ENCODE measurements around the gene BUD13.

DNA sequence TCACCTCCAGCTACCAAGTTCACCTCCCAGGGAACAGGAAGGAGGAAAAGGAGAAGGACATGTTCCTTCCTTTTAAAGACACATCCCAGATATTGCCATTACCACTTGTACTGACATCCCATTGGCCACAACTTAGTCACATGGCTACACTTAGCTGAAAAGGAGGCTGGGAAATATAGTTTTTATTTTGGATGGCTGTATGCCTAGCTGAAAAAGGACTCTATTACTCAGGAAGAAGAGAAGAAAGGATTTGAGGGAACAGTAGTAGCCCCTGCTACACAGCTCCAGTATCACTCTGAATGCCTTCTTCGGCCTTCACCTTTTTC, 20.9 kb upstream of the BUD13 start:
- TF ChIP-seq, protein P1, sequence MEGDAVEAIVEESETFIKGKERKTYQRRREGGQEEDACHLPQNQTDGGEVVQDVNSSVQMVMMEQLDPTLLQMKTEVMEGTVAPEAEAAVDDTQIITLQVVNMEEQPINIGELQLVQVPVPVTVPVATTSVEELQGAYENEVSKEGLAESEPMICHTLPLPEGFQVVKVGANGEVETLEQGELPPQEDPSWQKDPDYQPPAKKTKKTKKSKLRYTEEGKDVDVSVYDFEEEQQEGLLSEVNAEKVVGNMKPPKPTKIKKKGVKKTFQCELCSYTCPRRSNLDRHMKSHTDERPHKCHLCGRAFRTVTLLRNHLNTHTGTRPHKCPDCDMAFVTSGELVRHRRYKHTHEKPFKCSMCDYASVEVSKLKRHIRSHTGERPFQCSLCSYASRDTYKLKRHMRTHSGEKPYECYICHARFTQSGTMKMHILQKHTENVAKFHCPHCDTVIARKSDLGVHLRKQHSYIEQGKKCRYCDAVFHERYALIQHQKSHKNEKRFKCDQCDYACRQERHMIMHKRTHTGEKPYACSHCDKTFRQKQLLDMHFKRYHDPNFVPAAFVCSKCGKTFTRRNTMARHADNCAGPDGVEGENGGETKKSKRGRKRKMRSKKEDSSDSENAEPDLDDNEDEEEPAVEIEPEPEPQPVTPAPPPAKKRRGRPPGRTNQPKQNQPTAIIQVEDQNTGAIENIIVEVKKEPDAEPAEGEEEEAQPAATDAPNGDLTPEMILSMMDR (conservative IDR thresholded peaks at IDR 0.05; ENCODE audit: low read length): no peak
- no peak for TF ChIP-seq EZH2phosphoT487 (IDR thresholded peaks at IDR 0.05; ENCODE audit: borderline replicate concordance)
